KBM-7 (cell line): Measurements from ENCODE around the gene HRAS.

ENCODE experiments used
- DNase-seq: peaks from one replicate; pipeline ENCODE4 v3.0.0-alpha.2; 2015
- in situ Hi-C: fragments of 300-500 bp; cut with MboI; formaldehyde crosslinking; loops from 2 replicates; pipeline ENCODE4 v1.14.3; 2020; ENCODE audit warnings: low sequenced_read_pairs, low pct_unique_long_range_greater_than_20kb, mixed read lengths

Gene HRAS

DNA sequence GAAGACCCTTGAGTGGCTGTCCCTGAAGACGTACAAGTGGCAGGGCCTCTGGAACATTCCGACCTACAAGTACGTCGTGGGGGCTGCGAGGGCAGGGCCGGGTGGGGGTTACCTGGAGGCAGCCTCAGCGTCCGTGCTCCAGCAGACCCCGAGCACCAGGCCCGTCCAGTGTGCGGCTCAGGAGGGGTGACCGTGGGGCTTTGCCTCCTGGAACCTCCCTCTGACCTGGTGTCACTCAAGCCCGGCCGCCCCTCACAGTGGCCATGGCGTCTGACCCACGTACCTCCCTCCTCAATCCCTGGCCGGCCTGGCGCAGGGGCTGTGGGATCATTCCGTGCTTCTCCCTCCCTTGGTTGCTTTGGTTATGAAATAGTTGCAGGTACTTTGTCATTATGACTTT, 46.8 kb downstream of the HRAS start:
- no peak for DNase-seq
- in situ Hi-C loops, result no loop called here

DNA sequence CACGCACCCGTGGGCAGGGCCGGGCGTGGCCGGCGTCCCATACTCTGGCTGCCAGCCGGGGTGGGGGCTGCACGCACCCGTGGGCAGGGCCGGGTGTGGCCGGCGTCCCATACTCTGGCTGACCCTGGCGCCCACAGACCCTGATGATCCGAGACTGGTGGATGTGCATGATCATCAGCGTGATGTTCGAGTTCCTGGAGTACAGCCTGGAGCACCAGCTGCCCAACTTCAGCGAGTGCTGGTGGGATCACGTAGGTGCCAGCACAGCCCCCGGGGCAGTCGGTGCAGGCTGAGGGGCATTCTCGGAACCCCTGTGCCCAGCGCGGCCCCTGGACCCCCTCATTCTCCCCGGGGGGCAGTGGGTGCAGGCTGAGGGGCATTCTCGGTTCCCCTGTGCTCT, 47.3 kb downstream of the HRAS start:
- in situ Hi-C loops, result no loop called here
- no peak for DNase-seq

DNA sequence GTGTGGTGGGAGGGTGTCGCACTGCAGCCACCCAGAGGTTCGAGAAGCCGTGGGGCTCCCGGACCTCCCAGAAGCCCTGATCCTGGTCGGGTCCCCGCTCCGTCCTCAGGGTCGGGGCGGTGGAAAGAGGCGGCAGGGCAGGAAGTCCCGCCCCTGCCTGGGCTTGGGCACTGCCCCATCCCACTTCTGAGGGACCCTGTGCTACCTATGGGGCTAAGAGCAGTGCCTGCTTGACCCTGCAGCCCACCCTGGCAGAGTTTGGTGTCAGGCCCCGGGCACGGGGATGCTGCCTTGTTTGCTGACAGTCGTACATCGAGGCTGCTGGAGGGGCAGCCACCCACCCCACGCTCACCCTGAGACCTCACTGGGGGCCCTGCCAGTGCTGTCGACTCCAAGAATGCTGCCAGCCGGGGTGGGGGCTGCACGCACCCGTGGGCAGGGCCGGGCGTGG, 47.8 kb downstream of the HRAS start:
- no peak for DNase-seq
- in situ Hi-C loops, result no loop called here

DNA sequence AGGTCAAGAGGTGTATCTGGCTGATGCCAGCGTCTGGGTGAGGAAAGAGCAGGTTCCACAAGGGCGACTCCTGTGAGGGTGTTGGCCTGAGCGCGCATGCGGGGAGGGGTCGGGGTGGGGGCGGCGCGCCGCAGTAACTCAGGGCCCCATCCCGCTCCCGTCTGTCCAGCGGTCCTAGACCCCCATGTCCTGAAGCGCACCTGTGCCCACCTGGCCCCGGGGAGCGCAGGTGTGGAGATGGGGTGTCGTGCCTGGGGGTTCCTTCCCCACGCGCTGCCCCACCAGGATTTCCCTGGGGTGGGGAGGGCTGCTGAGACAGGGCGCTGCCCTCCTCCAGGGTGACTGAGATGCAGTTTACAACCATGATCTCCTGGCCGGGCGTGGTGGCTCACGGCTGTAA, 49.2 kb downstream of the HRAS start:
- no peak for DNase-seq
- in situ Hi-C loops, result no loop called here

DNA sequence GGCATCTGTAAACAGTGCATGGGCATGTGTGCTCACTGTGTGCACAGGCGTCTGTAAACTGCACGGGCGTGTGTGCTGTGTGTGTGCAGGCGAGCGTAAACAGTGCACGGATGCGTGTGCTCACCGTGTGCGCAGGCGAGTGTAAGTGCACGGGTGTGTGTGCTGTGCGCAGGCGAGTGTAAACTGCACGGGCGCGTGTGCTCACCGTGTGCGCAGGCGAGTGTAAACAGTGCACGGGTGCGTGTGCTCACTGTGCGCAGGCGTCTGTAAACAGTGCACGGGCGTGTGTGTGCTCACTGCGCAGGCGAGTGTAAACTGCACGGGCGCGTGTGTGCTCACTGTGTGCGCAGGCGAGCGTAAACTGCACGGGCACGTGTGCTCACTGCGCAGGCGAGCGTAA, 50.8 kb downstream of the HRAS start:
- DNase-seq, result no peak
- in situ Hi-C loops, result no loop called here
